Panc1 (cell line): ENCODE results near the gene KIF1A. TPM values are rescaled to one million over a fixed set of nuclear protein-coding genes. Genes with fewer than 3 reads are reported as not detected.

ENCODE experiments used
- ATAC-seq: fragments of 200-7000 bp; cut with Tn5 transposase; 2 replicates; pipeline ENCODE4 v1.9.1; 2020; ENCODE audit warnings: mild to moderate bottlenecking, moderate library complexity
- BruUV-seq: library from RNA; stranded (reverse); fragments of 400-500 nt; replicated peaks from 2 replicates; lab custom pipeline; 2021; lab: Mats Ljungman, UMichigan
- CTCF ChIA-PET: fragments of 300-600 bp; sonication (Branson Sonifier 250); formaldehyde crosslinking; loops from one replicate; lab custom pipeline; 2022; ENCODE audit warnings: antibody characterized with exemption; lab: Charles Lee
- POLR2A ChIA-PET: fragments of 300-600 bp; sonication (Branson Sonifier 250); formaldehyde crosslinking; loops from one replicate; lab custom pipeline; 2022; ENCODE audit warnings: antibody characterized with exemption; lab: Charles Lee
- DNase-seq: peaks from one replicate; pipeline ENCODE4 v3.0.0-alpha.2; 2010; ENCODE audit warnings: low read depth, low spot score
- H3K27ac ChIP-seq: 2 replicates; pipeline ENCODE4 v1.5.1; 2011; ENCODE audit warnings: mild to moderate bottlenecking, low read length, inconsistent platforms
- H3K27me3 ChIP-seq: fragments of 200-500 bp; sonication (Bioruptor generic); 2 replicates; pipeline ENCODE4 v1.6.0; 2014; ENCODE audit warnings: low read length, inconsistent platforms; ENCODE audit not compliant: control insufficient read depth, insufficient read depth
- H3K36me3 ChIP-seq: fragments of 200-500 bp; sonication (Bioruptor generic); 2 replicates; pipeline ENCODE4 v1.5.1; 2014; ENCODE audit warnings: inconsistent platforms, mild to moderate bottlenecking, low read length, moderate library complexity; ENCODE audit not compliant: control insufficient read depth, insufficient read depth
- H3K4me1 ChIP-seq: 2 replicates; pipeline ENCODE4 v1.5.1; 2011; ENCODE audit warnings: inconsistent platforms, mild to moderate bottlenecking, low read length, moderate library complexity; ENCODE audit not compliant: control insufficient read depth, insufficient read depth
- H3K4me3 ChIP-seq, 2 experiments: 2 replicates each; pipeline ENCODE4 v1.5.1; 2011 to 2012; ENCODE audit warnings: low read depth in 2 of 2, low read length in 2 of 2, mild to moderate bottlenecking in 2 of 2, inconsistent platforms in 1 of 2, moderate library complexity in 1 of 2
- H3K9me3 ChIP-seq: fragments of 200-500 bp; sonication (Bioruptor generic); 2 replicates; pipeline ENCODE4 v1.5.1; 2014; ENCODE audit warnings: low read depth, mild to moderate bottlenecking, inconsistent platforms, low read length, moderate library complexity; ENCODE audit not compliant: control insufficient read depth, insufficient read depth
- POLR2AphosphoS5 ChIP-seq: IDR thresholded peaks from 2 replicates; pipeline ENCODE4 v1.6.1; 2012; ENCODE audit warnings: mild to moderate bottlenecking, low read depth, low read length, moderate library complexity
- REST ChIP-seq, 2 experiments: IDR thresholded peaks; 2 replicates each; pipeline ENCODE4 v1.6.1; 2011 to 2012; ENCODE audit warnings: low read depth in 2 of 2, control low read depth in 1 of 2, low read length in 1 of 2, mild to moderate bottlenecking in 1 of 2, moderate library complexity in 1 of 2; ENCODE audit not compliant: insufficient read depth in 1 of 2
- SIN3A ChIP-seq: IDR thresholded peaks from 2 replicates; pipeline ENCODE4 v1.6.1; 2012; ENCODE audit warnings: low read depth, mild to moderate bottlenecking, low read length, moderate library complexity, borderline replicate concordance; ENCODE audit not compliant: insufficient read depth
- TCF7L2 ChIP-seq: IDR thresholded peaks from 2 replicates; pipeline ENCODE4 v1.6.1; 2011; ENCODE audit warnings: mild to moderate bottlenecking, low read depth, low read length, inconsistent platforms
- in situ Hi-C: cut with HindIII; loops from 2 replicates; pipeline ENCODE4 v1.10.0; 2016; ENCODE audit warnings: low sequenced_read_pairs, low pct_unique_long_range_greater_than_20kb
- intact Hi-C: fragments of 100-400 bp; cut with micrococcal nuclease; formaldehyde crosslinking; loops from one replicate; pipeline ENCODE4 v1.10.0; 2022; ENCODE audit not compliant: unreplicated experiment
- total RNA-seq: library from RNA; stranded (reverse); gene quantifications from one replicate; pipeline ENCODE4 v1.2.1, GENCODE V29; 2021; ENCODE audit not compliant: unreplicated experiment
- TF ChIP-seq, protein P1 (sequence below): fragments of 450-650 bp; IDR thresholded peaks from 2 replicates; pipeline ENCODE4 v1.5.1; 2017; ENCODE audit warnings: mild to moderate bottlenecking

Gene KIF1A
- total RNA-seq, 1 experiment from 2014 or later: 132 TPM

DNA sequence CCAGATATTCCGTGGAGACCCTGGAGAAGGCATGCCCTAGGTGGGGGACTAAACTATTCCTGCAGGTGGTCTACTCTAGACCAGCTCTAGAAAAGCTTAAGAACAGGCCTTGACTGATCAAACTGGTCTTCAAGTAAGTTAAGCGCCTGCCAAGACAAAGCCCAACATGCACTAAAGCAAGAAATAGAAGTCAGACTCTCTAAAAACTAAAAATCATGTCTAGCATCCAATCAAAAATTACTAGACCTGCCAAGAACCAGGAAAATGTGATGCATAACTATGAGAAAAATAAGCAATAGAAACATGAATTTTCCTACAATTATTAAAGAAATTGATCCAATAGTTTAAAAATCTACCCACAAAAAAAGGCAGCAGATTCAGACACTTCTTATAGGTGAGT is 13.6 kb downstream of the KIF1A start:
- Histone ChIP-seq H3K27me3 (no peaks in the 10 kb centered on the region), H3K4me3 (no peak overlapping the region), H3K36me3 (no peaks in the 10 kb centered on the region), H3K9me3 (0 out of 2 replicates have a peak, but pooled peaks cover 2% of the 10 kb centered on the region), H3K27ac (no peak overlapping the region), H3K4me1 (no peaks in the 10 kb centered on the region)
- ChIA-PET POLR2A (no interaction called here), CTCF (no interaction called here)
- ATAC-seq: no peak
- in situ Hi-C loops (no loop called here), intact Hi-C loops (no loop called here)
- TF ChIP-seq REST (IDR thresholded peaks at IDR 0.05; ENCODE audit: insufficient read depth in 1 of 2, low read depth in 2 of 2, low read length in 1 of 2): no peak
- no peak for TF ChIP-seq POLR2AphosphoS5
- TF ChIP-seq, protein P1, sequence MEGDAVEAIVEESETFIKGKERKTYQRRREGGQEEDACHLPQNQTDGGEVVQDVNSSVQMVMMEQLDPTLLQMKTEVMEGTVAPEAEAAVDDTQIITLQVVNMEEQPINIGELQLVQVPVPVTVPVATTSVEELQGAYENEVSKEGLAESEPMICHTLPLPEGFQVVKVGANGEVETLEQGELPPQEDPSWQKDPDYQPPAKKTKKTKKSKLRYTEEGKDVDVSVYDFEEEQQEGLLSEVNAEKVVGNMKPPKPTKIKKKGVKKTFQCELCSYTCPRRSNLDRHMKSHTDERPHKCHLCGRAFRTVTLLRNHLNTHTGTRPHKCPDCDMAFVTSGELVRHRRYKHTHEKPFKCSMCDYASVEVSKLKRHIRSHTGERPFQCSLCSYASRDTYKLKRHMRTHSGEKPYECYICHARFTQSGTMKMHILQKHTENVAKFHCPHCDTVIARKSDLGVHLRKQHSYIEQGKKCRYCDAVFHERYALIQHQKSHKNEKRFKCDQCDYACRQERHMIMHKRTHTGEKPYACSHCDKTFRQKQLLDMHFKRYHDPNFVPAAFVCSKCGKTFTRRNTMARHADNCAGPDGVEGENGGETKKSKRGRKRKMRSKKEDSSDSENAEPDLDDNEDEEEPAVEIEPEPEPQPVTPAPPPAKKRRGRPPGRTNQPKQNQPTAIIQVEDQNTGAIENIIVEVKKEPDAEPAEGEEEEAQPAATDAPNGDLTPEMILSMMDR: no peak
- TF ChIP-seq SIN3A: no peak
- no peak for TF ChIP-seq TCF7L2
- DNase-seq: no peak
- BruUV-seq: no TSS peak

GRCh38 chr2:240806006-240806405 is 14.0 kb downstream of the KIF1A start:
- CTCF ChIA-PET: no interaction called here
- intact Hi-C loops: no loop called here
- Histone ChIP-seq H3K36me3 (no peaks in the 10 kb centered on the region), H3K27me3 (no peaks in the 10 kb centered on the region), H3K27ac (no peak overlapping the region), H3K4me1 (no peaks in the 10 kb centered on the region), H3K9me3 (0 out of 2 replicates have a peak, but pooled peaks cover 2% of the 10 kb centered on the region), H3K4me3 (no peak overlapping the region)
- POLR2A ChIA-PET: no interaction called here
- TF ChIP-seq TCF7L2 (no peak), REST (IDR thresholded peaks at IDR 0.05; ENCODE audit: insufficient read depth in 1 of 2, low read depth in 2 of 2, low read length in 1 of 2) (no peak), POLR2AphosphoS5 (no peak), SIN3A (no peak)
- TF ChIP-seq, protein P1: no peak
- in situ Hi-C loops: no loop called here
- no peak for ATAC-seq
- DNase-seq: no peak
- BruUV-seq: no TSS peak
